Colonic mucosa (tissue), 4 donors: ENCODE measurements around the gene UBE3B. TPM values are rescaled to one million over a fixed set of nuclear protein-coding genes. Genes with fewer than 3 reads are reported as not detected.

Source experiments
- DNase-seq: peaks from one replicate; pipeline ENCODE4 v3.0.0-alpha.2; 2020
- H3K27ac ChIP-seq: fragments of 200-600 bp; one replicate; pipeline ENCODE4 v1.8.0; 2021
- H3K27me3 ChIP-seq: fragments of 200-600 bp; one replicate; pipeline ENCODE4 v1.8.0; 2021
- H3K36me3 ChIP-seq: fragments of 200-600 bp; one replicate; pipeline ENCODE4 v1.8.0; 2021
- H3K4me1 ChIP-seq: fragments of 200-600 bp; one replicate; pipeline ENCODE4 v1.8.0; 2021; ENCODE audit warnings: mild to moderate bottlenecking
- H3K4me3 ChIP-seq: fragments of 200-600 bp; one replicate; pipeline ENCODE4 v1.8.0; 2021
- H3K9ac ChIP-seq, 2 donors: one replicate each; pipeline ENCODE4 v1.7.0; 2013; ENCODE audit warnings: control low read depth in 2 of 2, low read depth in 2 of 2, low read length in 2 of 2
- H3K9me3 ChIP-seq: fragments of 200-600 bp; one replicate; pipeline ENCODE4 v1.8.0; 2021
- intact Hi-C: fragments of 100-400 bp; cut with DNase I; formaldehyde crosslinking; loops from one replicate; pipeline ENCODE4 v1.14.1; 2022
- total RNA-seq, 2 donors: library from RNA; stranded (reverse); fragmentation: NEBNext Ultra II Directional in 1 of 2; extraction: Animal tissue kit (Norgen Biotek cat#: 25700) in 1 of 2; gene quantifications; one replicate each; pipeline ENCODE4 v1.2.1, GENCODE V29; 2021
- TF ChIP-seq, protein P1 (sequence below): fragments of 200-600 bp; IDR thresholded peaks from one replicate; pipeline ENCODE4 v1.8.0; 2022; ENCODE audit warnings: antibody characterized with exemption, mild to moderate bottlenecking
- donor health status: healthy.
- donor health status: DM: no; HTN: no; CAD: no.
- donor health status: DM: no; HTN: no; CAD: no.

The UBE3B gene
- total RNA-seq, 2 donors from 2014 or later: 44.6 to 52.0 TPM

GRCh38 chr12:109493090-109493489 is 15.7 kb downstream of the UBE3B start:
- Histone ChIP-seq H3K4me3 (no peak overlapping the region), H3K36me3 (peaks cover 26% of the 10 kb centered on the region), H3K4me1 (no peaks in the 10 kb centered on the region), H3K9me3 (no peaks in the 10 kb centered on the region), H3K9ac (no peak overlapping the region), H3K27ac (no peak overlapping the region), H3K27me3 (no peaks in the 10 kb centered on the region)
- intact Hi-C loops: no loop called here
- TF ChIP-seq, protein P1, sequence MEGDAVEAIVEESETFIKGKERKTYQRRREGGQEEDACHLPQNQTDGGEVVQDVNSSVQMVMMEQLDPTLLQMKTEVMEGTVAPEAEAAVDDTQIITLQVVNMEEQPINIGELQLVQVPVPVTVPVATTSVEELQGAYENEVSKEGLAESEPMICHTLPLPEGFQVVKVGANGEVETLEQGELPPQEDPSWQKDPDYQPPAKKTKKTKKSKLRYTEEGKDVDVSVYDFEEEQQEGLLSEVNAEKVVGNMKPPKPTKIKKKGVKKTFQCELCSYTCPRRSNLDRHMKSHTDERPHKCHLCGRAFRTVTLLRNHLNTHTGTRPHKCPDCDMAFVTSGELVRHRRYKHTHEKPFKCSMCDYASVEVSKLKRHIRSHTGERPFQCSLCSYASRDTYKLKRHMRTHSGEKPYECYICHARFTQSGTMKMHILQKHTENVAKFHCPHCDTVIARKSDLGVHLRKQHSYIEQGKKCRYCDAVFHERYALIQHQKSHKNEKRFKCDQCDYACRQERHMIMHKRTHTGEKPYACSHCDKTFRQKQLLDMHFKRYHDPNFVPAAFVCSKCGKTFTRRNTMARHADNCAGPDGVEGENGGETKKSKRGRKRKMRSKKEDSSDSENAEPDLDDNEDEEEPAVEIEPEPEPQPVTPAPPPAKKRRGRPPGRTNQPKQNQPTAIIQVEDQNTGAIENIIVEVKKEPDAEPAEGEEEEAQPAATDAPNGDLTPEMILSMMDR: no peak
- no peak for DNase-seq

- H3K9ac ChIP-seq: no peak overlapping the region
- H3K4me3 ChIP-seq: no peak overlapping the region
- H3K4me1 ChIP-seq: no peaks in the 10 kb centered on the region
- peaks cover 18% of the 10 kb centered on the region for H3K36me3 ChIP-seq
- no peak overlapping the region for H3K27ac ChIP-seq
- TF ChIP-seq, protein P1: no peak
- no peaks in the 10 kb centered on the region for H3K9me3 ChIP-seq
- DNase-seq: no peak
- intact Hi-C loops: no loop called here
- H3K27me3 ChIP-seq: no peaks in the 10 kb centered on the region
These were observed 16.5 kb downstream of the UBE3B start for GRCh38 chr12:109493938-109494337.

GRCh38 chr12:109494348-109494881 is 17.0 kb downstream of the UBE3B start:
- peaks cover 13% of the 10 kb centered on the region for H3K36me3 ChIP-seq
- intact Hi-C loops: no loop called here
- no peak overlapping the region for H3K4me3 ChIP-seq
- no peaks in the 10 kb centered on the region for H3K4me1 ChIP-seq
- no peak overlapping the region for H3K9ac ChIP-seq
- no peaks in the 10 kb centered on the region for H3K9me3 ChIP-seq
- no peaks in the 10 kb centered on the region for H3K27me3 ChIP-seq
- no peak for DNase-seq
- TF ChIP-seq, protein P1: no peak
- no peak overlapping the region for H3K27ac ChIP-seq

GRCh38 chr12:109495012-109495411 is 17.6 kb downstream of the UBE3B start:
- no peaks in the 10 kb centered on the region for H3K9me3 ChIP-seq
- H3K9ac ChIP-seq: no peak overlapping the region
- H3K27ac ChIP-seq: no peak overlapping the region
- TF ChIP-seq, protein P1: no peak
- H3K4me3 ChIP-seq: no peak overlapping the region
- no peaks in the 10 kb centered on the region for H3K4me1 ChIP-seq
- no peak for DNase-seq
- intact Hi-C loops: no loop called here
- H3K27me3 ChIP-seq: no peaks in the 10 kb centered on the region
- peaks cover 11% of the 10 kb centered on the region for H3K36me3 ChIP-seq

GRCh38 chr12:109496306-109496705 is 18.9 kb downstream of the UBE3B start:
- no peaks in the 10 kb centered on the region for H3K27me3 ChIP-seq
- no peak overlapping the region for H3K9ac ChIP-seq
- intact Hi-C loops: no loop called here
- H3K9me3 ChIP-seq: no peaks in the 10 kb centered on the region
- H3K36me3 ChIP-seq: peaks cover 11% of the 10 kb centered on the region
- no peaks in the 10 kb centered on the region for H3K4me1 ChIP-seq
- TF ChIP-seq, protein P1: no peak
- no peak overlapping the region for H3K27ac ChIP-seq
- no peak for DNase-seq
- no peak overlapping the region for H3K4me3 ChIP-seq
